ENCODE results near the gene AMY2B. TPM values are rescaled to one million over a fixed set of nuclear protein-coding genes. Genes with fewer than 3 reads are reported as not detected.
A peak's percentile ranks its signal among the peaks of the same experiment; 100 is the strongest.
"Not testable (repeated sequence)": the region's sequence is repeated elsewhere in the genome, so short reads cannot be mapped to it uniquely, and the experiment has no call there.

Gene AMY2B
- polyA plus RNA-seq (ENCODE audit: low read depth in 6 of 6), result 1 to 10 TPM in 4 of 6 donors, under 1 TPM in 1, not detected in 1; 0.70 to 2.7 (median 1.9) TPM

- not testable (repeated sequence) for H3K4me3 Mint-ChIP-seq; ATAC-seq (ENCODE audit: low read depth in 2 of 2); H3K27me3 Mint-ChIP-seq; H3K27ac Mint-ChIP-seq; DNase-seq; H3K4me1 Mint-ChIP-seq; H3K9me3 Mint-ChIP-seq
- H3K36me3 Mint-ChIP-seq, result peaks cover under 1 to 11% of the 10 kb centered on the region in 2 donors
Observed at GRCh38 chr1:103571289-103571688, at the start of gene AMY2B. TSS of gene AMY2B (plus strand) at chr1:103571589. CDS start at chr1:103571603, 14 bp downstream.

GRCh38 chr1:103523346-103523745, 48.0 kb upstream of the AMY2B start:
- H3K27me3 Mint-ChIP-seq, result no peaks in the 10 kb centered on the region
- H3K27ac Mint-ChIP-seq, result no peak overlapping the region
- H3K4me1 Mint-ChIP-seq, result peaks cover 11 to 31% (median 21%) of the 10 kb centered on the region in 3 donors

GRCh38 chr1:103525114-103525606, 46.2 kb upstream of the AMY2B start:
- Mint-ChIP-seq H3K27ac (peak overlapping the region in 3 of 6 donors; percentile 36 to 98 (median 67)), H3K4me1 (peaks cover 23 to 38% (median 35%) of the 10 kb centered on the region in 3 donors)
- no peak for DNase-seq

More at GRCh38 chr1:103523346-103523745, 48.0 kb upstream of the AMY2B start:
- ATAC-seq (ENCODE audit: low read depth in 2 of 2) (no peak), DNase-seq (no peak)
- peak overlapping the region in 2 of 8 donors; percentile 16 to 65 for H3K4me3 Mint-ChIP-seq
- peaks cover 0 to 6% of the 10 kb centered on the region in 2 donors for H3K36me3 Mint-ChIP-seq
- no peaks in the 10 kb centered on the region for H3K9me3 Mint-ChIP-seq

DNA sequence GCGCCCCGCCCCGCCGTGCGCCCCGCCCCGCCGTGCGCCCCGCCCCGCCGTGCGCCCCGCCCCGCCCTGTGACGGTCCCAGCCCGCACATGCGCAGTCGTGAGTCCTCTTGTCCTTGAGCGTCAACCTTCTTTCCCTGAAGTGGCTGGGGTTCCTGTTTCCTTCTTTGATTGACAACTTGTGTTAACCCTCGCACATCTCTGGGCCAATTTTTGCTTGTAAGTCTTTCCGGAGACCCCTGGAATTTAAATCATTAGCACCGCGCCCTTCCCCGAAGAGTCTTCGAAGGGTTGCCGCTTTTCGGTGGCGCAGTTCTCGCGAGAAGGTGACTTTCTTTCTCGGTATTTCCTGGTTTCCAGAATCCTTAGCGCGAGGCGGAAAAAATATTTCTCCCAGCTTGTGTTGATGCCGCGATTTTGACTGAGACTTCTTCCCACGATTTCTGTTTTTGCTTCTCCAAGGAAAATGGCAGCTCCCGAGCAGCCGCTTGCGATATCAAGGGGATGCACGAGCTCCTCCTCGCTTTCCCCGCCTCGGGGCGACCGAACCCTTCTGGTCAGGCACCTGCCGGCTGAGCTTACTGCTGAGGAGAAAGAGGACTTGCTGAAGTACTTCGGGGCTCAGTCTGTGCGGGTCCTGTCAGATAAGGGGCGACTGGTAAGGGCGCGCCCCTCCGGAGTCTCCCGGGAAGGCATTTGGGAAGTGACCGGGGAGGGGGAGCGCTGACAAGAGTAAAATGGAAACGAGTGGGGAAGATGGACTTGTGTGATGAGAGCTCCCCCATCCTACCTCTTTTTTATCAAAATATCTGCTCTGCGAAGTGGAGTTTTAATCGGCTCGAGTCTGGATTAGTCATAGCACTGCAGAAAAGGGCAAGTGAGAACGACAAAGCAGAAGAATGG, 45.5 kb upstream of the AMY2B start, which contains the start of gene RNPC3:
TSS of gene RNPC3 (plus strand) at position 93 of the 901 bp plus-strand sequence. CDS start at position 465, 372 bp downstream.
- H3K27ac Mint-ChIP-seq, result peak within 1 kb of the TSS; percentile 98 to 99 (median 99)
- peak; percentile 78 to 81 for ATAC-seq (ENCODE audit: low read depth in 2 of 2)
- no peaks in the 10 kb centered on the region for H3K27me3 Mint-ChIP-seq
- H3K4me1 Mint-ChIP-seq, result peaks cover 27 to 42% (median 42%) of the 10 kb centered on the region in 3 donors
- H3K4me3 Mint-ChIP-seq, result peak within 1 kb of the TSS; percentile 96 to 100 (median 100)
- H3K9me3 Mint-ChIP-seq, result no peaks in the 10 kb centered on the region
- H3K36me3 Mint-ChIP-seq, result peaks cover 10 to 16% of the 10 kb centered on the region in 2 donors
- peak; percentile 86 for DNase-seq

More at GRCh38 chr1:103525114-103525606, 46.2 kb upstream of the AMY2B start:
- Mint-ChIP-seq H3K27me3 (no peaks in the 10 kb centered on the region), H3K36me3 (peaks cover 4 to 11% of the 10 kb centered on the region in 2 donors), H3K9me3 (no peaks in the 10 kb centered on the region), H3K4me3 (peak overlapping the region; percentile 70 to 100 (median 88))
- peak; percentile 16 to 18 for ATAC-seq (ENCODE audit: low read depth in 2 of 2)

- ATAC-seq (ENCODE audit: low read depth in 2 of 2) (no peak), DNase-seq (no peak)
- Mint-ChIP-seq H3K4me3 (peak overlapping the region; percentile 57 to 100 (median 76)), H3K36me3 (peaks cover 19 to 24% of the 10 kb centered on the region in 2 donors), H3K27me3 (no peaks in the 10 kb centered on the region), H3K4me1 (peaks cover 39 to 57% (median 56%) of the 10 kb centered on the region in 3 donors), H3K9me3 (no peaks in the 10 kb centered on the region), H3K27ac (peak overlapping the region in 1 of 6 donors; percentile 41)
Observed at GRCh38 chr1:103527331-103527730, 44.1 kb upstream of the AMY2B start.

DNA sequence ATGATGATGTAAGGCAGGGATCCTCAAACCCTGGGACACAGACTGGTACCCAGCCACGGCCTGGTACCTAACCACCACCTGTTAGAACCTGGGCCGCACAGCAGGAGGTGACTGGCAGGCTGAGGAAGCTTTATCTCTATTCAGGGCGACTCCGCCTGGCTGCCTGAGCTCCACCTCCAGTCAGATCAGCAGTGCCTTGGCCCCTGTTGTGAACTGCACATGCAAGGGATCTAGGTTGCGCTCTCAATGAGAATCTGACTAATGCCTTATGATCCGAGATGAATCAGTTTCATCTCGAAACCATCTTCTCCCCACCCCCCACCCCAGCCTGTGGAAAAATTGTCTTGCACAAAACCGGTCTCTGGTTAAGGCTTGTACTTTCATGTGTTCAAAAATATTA, 41.6 kb upstream of the AMY2B start:
- Mint-ChIP-seq H3K27me3 (no peaks in the 10 kb centered on the region), H3K36me3 (peaks cover 24 to 32% of the 10 kb centered on the region in 2 donors), H3K4me3 (no peak overlapping the region), H3K27ac (no peak overlapping the region), H3K4me1 (peaks cover 43 to 62% (median 58%) of the 10 kb centered on the region in 3 donors), H3K9me3 (no peaks in the 10 kb centered on the region)
- ATAC-seq (ENCODE audit: low read depth in 2 of 2) (no peak), DNase-seq (no peak)

GRCh38 chr1:103538226-103538625, 33.2 kb upstream of the AMY2B start:
- Mint-ChIP-seq H3K36me3 (peaks cover 27 to 29% of the 10 kb centered on the region in 2 donors), H3K27me3 (no peaks in the 10 kb centered on the region), H3K9me3 (no peaks in the 10 kb centered on the region), H3K4me1 (peaks cover 0 to 6% (median under 1%) of the 10 kb centered on the region in 3 donors), H3K4me3 (no peak overlapping the region), H3K27ac (no peak overlapping the region)
- no peak for DNase-seq
- ATAC-seq (ENCODE audit: low read depth in 2 of 2), result no peak

GRCh38 chr1:103541431-103541830, 30.0 kb upstream of the AMY2B start:
- ATAC-seq (ENCODE audit: low read depth in 2 of 2), result no peak
- no peak overlapping the region for H3K4me3 Mint-ChIP-seq
- no peaks in the 10 kb centered on the region for H3K27me3 Mint-ChIP-seq
- no peak for DNase-seq
- H3K27ac Mint-ChIP-seq, result peak overlapping the region in 1 of 6 donors; percentile 47
- peaks cover 34 to 35% of the 10 kb centered on the region in 2 donors for H3K36me3 Mint-ChIP-seq
- H3K4me1 Mint-ChIP-seq, result peaks cover 0 to 2% (median 0%) of the 10 kb centered on the region in 3 donors
- H3K9me3 Mint-ChIP-seq, result no peaks in the 10 kb centered on the region

GRCh38 chr1:103546496-103546895, 24.9 kb upstream of the AMY2B start:
- Mint-ChIP-seq H3K4me3 (no peak overlapping the region), H3K36me3 (peaks cover 29 to 32% of the 10 kb centered on the region in 2 donors), H3K27ac (peak overlapping the region in 2 of 6 donors; percentile 21 to 50), H3K27me3 (no peaks in the 10 kb centered on the region), H3K9me3 (no peaks in the 10 kb centered on the region), H3K4me1 (peaks cover 0 to 2% (median 0%) of the 10 kb centered on the region in 3 donors)
- no peak for DNase-seq
- ATAC-seq (ENCODE audit: low read depth in 2 of 2), result no peak

GRCh38 chr1:103547840-103548239, 23.5 kb upstream of the AMY2B start:
- DNase-seq, result no peak
- ATAC-seq (ENCODE audit: low read depth in 2 of 2), result no peak
- Mint-ChIP-seq H3K9me3 (no peaks in the 10 kb centered on the region), H3K27ac (no peak overlapping the region), H3K4me3 (no peak overlapping the region), H3K36me3 (peaks cover 20 to 24% of the 10 kb centered on the region in 2 donors), H3K4me1 (peaks cover 0 to 2% (median 0%) of the 10 kb centered on the region in 3 donors), H3K27me3 (no peaks in the 10 kb centered on the region)

GRCh38 chr1:103560427-103560826, 11.0 kb upstream of the AMY2B start:
- Mint-ChIP-seq H3K4me1 (peaks cover 5 to 11% (median 10%) of the 10 kb centered on the region in 3 donors), H3K4me3 (no peak overlapping the region), H3K27ac (no peak overlapping the region), H3K27me3 (no peaks in the 10 kb centered on the region), H3K36me3 (peaks cover 15 to 22% of the 10 kb centered on the region in 2 donors), H3K9me3 (peaks cover 0 to 3% (median 0%) of the 10 kb centered on the region in 7 donors)
- DNase-seq, result no peak
- ATAC-seq (ENCODE audit: low read depth in 2 of 2), result no peak

- not testable (repeated sequence) for H3K9me3 Mint-ChIP-seq; H3K27me3 Mint-ChIP-seq; H3K4me3 Mint-ChIP-seq; ATAC-seq (ENCODE audit: low read depth in 2 of 2); DNase-seq; H3K27ac Mint-ChIP-seq
- Mint-ChIP-seq H3K4me1 (peaks cover 5 to 11% (median 10%) of the 10 kb centered on the region in 3 donors), H3K36me3 (peaks cover 13 to 18% of the 10 kb centered on the region in 2 donors)
Observed at GRCh38 chr1:103561124-103561523, 10.3 kb upstream of the AMY2B start.

DNA sequence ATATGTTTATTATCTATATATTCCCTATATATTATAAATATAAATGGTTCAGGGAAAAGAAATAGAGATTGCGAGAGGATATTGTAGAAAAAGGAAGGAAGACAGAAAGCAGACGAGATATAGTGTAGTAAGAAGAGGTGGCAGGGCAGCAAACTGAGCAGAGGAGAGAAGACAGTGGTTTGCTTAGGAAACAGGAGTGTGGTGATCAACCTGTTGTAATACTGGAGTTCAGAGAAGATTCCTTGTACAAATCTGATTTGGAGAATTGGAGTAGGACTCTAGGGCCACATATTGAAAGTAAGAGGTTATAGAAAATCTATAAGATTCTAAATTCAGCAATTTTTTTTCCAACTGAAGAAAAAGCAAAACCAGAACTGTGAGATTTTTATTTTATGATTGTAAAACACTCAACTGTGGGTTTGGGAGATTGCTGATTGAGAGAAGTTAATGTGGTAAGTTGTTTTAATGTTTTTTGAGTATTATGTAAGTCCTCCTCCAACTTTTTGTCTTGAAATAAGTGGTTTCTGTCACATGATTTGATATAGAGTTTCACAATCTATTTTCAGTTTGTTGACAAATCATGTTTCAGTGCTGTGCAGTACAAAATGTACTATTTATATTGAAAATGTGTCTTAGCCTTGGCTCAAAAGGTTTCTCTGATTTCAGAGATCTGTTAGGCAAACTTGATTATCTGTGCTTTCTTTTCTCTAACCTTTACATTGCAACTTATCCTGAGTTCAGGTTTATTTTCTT, 9.6 kb upstream of the AMY2B start:
- no peak for DNase-seq
- H3K36me3 Mint-ChIP-seq, result peaks cover 8 to 11% of the 10 kb centered on the region in 2 donors
- peak overlapping the region in 5 of 8 donors; percentile 20 to 40 (median 22) for H3K4me3 Mint-ChIP-seq
- H3K9me3 Mint-ChIP-seq, result peaks cover 0 to 3% (median 0%) of the 10 kb centered on the region in 7 donors
- H3K27ac Mint-ChIP-seq, result peak overlapping the region in 3 of 6 donors; percentile 22 to 86 (median 61)
- ATAC-seq (ENCODE audit: low read depth in 2 of 2), result no peak
- H3K4me1 Mint-ChIP-seq, result peaks cover 5 to 11% (median 10%) of the 10 kb centered on the region in 3 donors
- no peaks in the 10 kb centered on the region for H3K27me3 Mint-ChIP-seq
